ENCODE results near the gene D2HGDH.

GRCh38 chr2:241759067-241759807 is 24.8 kb downstream of the D2HGDH start:
- TF ChIP-seq SUZ12 (IDR thresholded peaks at IDR 0.05) (no peak), FOXK2 (IDR thresholded peaks at IDR 0.05) (no peak), FOXM1 (IDR thresholded peaks at IDR 0.05; ENCODE audit: borderline replicate concordance) (no peak), TARDBP (IDR thresholded peaks at IDR 0.05) (no peak), LEF1 (IDR thresholded peaks at IDR 0.05; ENCODE audit: borderline replicate concordance) (no peak), SP1 (IDR thresholded peaks at IDR 0.05) (no peak), PKNOX1 (IDR thresholded peaks at IDR 0.05) (no peak), HDGF (IDR thresholded peaks at IDR 0.05; ENCODE audit: borderline replicate concordance) (no peak), FOXA1 (IDR thresholded peaks at IDR 0.05) (no peak), BHLHE40 (IDR thresholded peaks at IDR 0.05; ENCODE audit: borderline replicate concordance) (no peak), NFRKB (IDR thresholded peaks at IDR 0.05) (no peak), ZNF384 (IDR thresholded peaks at IDR 0.05) (no peak)
